Frontal cortex (tissue), 4 donors: ENCODE measurements around the gene TLR6. TPM values are rescaled to one million over a fixed set of nuclear protein-coding genes. Genes with fewer than 3 reads are reported as not detected.
"Not testable (repeated sequence)": the region's sequence is repeated elsewhere in the genome, so short reads cannot be mapped to it uniquely, and the experiment has no call there.

Experiments
- DNase-seq, 2 donors: peaks; one replicate each; pipeline ENCODE4 v3.0.0; 2012; ENCODE audit warnings: low spot score in 2 of 2
- FAIRE-seq: peaks from 2 replicates; lab custom pipeline; 2012; peaks lifted over from hg19 to GRCh38; lab: Jason Lieb, UNC
- total RNA-seq: library from RNA; depleted of rRNA; stranded (reverse); fragments of >200 nt; gene quantifications from one replicate; pipeline ENCODE4 v1.2.3, GENCODE V29; 2014
- donor health status: control.
- donor health status: control.
- donor health status: control.

The TLR6 gene
- total RNA-seq, 1 donor from 2014 or later: 1.2 TPM

GRCh38 chr4:38831653-38832052, 25.0 kb downstream of the TLR6 start:
- DNase-seq (no peak), FAIRE-seq (no peak)

GRCh38 chr4:38829237-38829636, 27.4 kb downstream of the TLR6 start:
- no peak for DNase-seq
- FAIRE-seq: no peak

GRCh38 chr4:38823766-38824165, 32.9 kb downstream of the TLR6 start:
- FAIRE-seq (no peak), DNase-seq (no peak)

DNA sequence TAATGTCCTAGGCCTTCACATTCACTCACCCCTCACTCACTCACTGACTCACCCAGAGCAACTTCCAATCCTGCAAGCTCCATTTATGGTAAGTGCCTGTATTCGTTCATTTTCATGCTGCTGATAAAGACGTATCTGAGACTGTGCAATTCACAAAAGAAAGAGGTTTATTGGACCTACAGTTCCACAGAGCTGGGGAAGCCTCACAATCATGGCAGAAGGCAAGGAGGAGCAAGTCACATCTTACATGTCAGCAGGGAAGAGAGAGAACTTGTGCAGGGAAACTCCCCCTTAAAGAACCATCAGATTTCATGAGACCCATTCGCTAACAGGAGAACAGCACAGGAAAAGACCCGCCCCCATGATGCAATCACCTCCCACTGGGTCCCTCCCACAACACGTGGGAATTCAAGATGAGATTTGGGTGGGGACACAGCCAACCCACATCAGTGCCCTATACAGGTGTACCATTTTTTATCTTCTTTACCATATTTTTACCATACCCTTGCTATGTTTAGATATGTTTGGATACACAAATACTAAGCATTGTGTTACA, 33.8 kb downstream of the TLR6 start:
- DNase-seq (no peak), FAIRE-seq (no peak)

DNA sequence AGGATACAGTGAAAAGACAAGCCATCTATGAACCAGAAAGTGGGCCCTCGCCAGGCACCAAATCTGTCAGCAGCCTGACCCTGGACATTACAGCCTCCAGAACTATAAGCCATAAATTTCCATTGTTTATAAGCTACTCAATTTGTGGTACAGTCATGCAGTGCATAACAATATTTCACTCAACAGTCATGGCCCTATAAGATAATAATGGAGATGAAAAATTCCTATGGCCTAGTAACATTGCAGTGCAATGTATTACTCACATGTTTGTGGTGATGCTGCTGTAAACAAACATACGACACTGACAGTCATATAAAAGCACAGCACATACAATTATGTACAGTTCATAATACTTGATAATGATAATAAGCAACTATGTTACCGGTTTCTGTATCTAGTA, 34.9 kb downstream of the TLR6 start:
- FAIRE-seq (no peak), DNase-seq (no peak)

- no peak for DNase-seq
Measured at GRCh38 chr4:38820329-38821061, 36.1 kb downstream of the TLR6 start.

DNA sequence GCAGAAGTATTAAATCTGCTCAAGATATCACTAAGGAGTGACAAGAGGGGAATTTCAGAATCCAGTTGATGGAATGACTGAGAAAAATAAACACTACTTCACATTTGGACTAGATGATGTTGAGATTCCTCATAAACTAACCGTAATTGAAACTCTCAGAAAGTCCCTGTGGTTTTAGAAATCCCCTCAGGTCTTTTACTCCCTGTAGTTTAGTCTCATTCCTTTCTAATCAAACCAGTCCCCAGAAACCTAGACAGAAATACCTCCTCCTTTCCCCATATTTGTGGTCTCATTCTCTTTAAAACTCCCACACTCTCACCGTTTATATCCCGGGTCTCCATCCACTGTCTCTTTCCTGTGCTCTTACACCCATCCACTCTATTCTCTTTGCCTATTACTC, 37.0 kb downstream of the TLR6 start:
- DNase-seq (no peak), FAIRE-seq (no peak)

More at GRCh38 chr4:38820329-38821061, 36.1 kb downstream of the TLR6 start:
- FAIRE-seq: no peak

- no peak for DNase-seq
- no peak for FAIRE-seq
Measured at GRCh38 chr4:38818441-38818976, 38.1 kb downstream of the TLR6 start.

GRCh38 chr4:38815885-38816782, 40.5 kb downstream of the TLR6 start:
- FAIRE-seq (no peak), DNase-seq (no peak)

DNA sequence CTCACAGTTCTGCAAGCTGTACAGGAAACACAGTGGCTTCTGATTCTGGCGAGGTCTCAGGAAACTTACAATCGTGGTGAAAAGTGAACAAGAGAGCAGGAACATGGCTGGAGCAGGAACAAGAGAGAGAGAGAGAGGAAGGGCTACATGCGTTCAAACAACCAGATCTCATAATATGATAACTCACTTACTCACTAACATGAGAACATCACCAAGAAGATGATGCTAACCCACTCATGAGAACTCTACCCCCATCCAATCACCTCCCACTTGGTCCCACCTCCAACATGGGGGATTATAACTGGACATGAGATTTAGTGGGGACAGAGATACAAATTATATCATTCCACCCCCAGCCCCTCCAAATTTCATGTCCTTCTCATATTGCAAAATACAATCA, 42.2 kb downstream of the TLR6 start:
- DNase-seq: no peak
- FAIRE-seq: no peak

- DNase-seq: no peak
- no peak for FAIRE-seq
Measured at GRCh38 chr4:38811297-38811696, 45.3 kb downstream of the TLR6 start.

GRCh38 chr4:38807462-38807861, 49.2 kb downstream of the TLR6 start:
- not testable (repeated sequence) for DNase-seq, FAIRE-seq

GRCh38 chr4:38806251-38806650, 50.4 kb downstream of the TLR6 start:
- not testable (repeated sequence) for FAIRE-seq, DNase-seq

- FAIRE-seq: no peak
- peak in 1 of 2 donors; percentile 26 for DNase-seq
Measured at GRCh38 chr4:38805530-38806145, 51.0 kb downstream of the TLR6 start.

DNA sequence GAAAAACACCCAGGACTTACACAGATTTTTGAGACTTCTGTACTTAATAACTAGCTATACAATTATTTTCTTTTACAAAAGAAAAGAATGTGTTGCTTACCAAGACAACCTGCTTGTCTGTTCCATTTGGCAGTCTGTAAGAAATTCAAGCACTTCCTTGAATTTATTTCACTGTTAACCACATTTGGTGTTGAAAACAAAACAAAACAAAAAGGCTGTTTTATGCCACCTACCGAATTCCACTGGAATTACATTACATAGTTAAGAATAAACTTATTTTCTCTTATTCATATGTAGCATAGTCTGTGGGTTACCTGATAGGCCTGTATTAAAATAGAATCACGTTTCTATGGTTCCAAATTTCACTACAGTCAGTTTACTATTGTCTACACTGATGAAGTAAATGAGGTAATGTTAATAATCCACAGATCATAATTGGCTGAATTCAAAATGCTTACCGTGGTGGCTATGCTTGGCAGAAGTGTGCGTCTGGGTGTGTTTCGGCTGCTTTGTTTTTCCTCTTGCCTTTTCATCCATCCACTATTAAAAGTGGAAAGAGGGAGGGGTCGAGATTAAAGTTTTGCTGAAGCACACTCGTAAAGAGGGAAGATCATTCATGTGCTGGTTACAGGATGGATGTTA, 51.8 kb downstream of the TLR6 start, which contains the start of gene TLR1:
TSS of gene TLR1 (minus strand) at position 138 of the 642 bp plus-strand sequence. CDS start 5,960 bp downstream, outside the sequence.
- FAIRE-seq (peak; percentile 79), DNase-seq (peak in 1 of 2 donors; percentile 19)

DNA sequence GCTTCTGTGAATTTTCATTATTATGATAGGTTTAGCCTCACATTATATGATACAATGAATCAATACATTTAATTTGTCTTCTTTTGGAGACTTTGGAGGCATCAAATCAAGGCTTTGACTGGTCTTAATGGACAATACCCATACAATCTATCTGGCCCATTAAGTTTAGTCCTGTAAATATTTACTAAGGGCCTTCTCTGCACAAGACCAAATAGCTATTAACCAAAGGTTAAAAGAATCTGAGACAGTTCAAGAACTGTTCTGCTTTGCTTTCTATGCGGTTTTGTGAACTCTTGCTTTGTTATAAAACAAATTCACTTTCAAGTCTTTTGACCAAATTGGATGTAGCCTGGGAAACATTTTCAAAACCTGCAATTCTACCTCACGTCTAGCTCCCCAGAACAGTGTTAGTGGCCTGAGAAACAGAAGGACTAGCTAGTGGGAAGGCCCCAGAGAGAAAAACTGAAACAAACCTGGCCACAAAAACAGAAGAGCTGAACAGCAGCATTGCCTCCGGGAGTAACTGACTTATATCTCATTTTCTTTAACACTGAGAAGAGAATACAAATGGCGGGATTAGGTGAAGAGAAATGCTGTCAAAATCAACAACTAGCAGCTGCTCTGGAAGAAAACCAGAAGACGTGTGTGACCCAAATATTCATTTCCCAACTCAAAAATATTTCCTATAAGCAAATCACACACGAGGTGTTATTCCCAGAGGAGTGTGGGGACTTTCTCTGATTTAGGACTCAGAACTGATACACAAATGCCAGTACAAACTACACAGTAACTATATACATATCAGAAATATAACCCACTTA, 52.6 kb downstream of the TLR6 start:
- DNase-seq (no peak), FAIRE-seq (no peak)

GRCh38 chr4:38802561-38803355, 53.9 kb downstream of the TLR6 start:
- FAIRE-seq (no peak), DNase-seq (no peak)

- no peak for DNase-seq
Measured at GRCh38 chr4:38800961-38801450, 55.6 kb downstream of the TLR6 start.

More at GRCh38 chr4:38800961-38801450, 55.6 kb downstream of the TLR6 start:
- no peak for FAIRE-seq
